Measurements from ENCODE around the gene LHFPL3.
"Not testable (repeated sequence)": the region's sequence is repeated elsewhere in the genome, so short reads cannot be mapped to it uniquely, and the experiment has no call there.

LHFPL3 gene

GRCh38 chr7:104906556-104906955 lies 578.2 kb downstream of the LHFPL3 start:
- DNase-seq, result no peak

- DNase-seq, result no peak
Observed at GRCh38 chr7:104908636-104909035, 580.2 kb downstream of the LHFPL3 start.

GRCh38 chr7:104909096-104909495 lies 580.7 kb downstream of the LHFPL3 start:
- no peak for DNase-seq

- no peak for DNase-seq
Observed at GRCh38 chr7:104914421-104914820, 586.0 kb downstream of the LHFPL3 start.

GRCh38 chr7:104921596-104921995 lies 593.2 kb downstream of the LHFPL3 start:
- no peak for DNase-seq

GRCh38 chr7:104922182-104923009 lies 594.0 kb downstream of the LHFPL3 start:
- DNase-seq, result no peak

GRCh38 chr7:104923010-104923421 lies 594.6 kb downstream of the LHFPL3 start:
- DNase-seq, result peak; percentile 81

- not testable (repeated sequence) for DNase-seq
Observed at GRCh38 chr7:104926189-104926588, 597.8 kb downstream of the LHFPL3 start.

- DNase-seq, result no peak
Observed at GRCh38 chr7:104926601-104927041, 598.2 kb downstream of the LHFPL3 start.

- no peak for DNase-seq
Observed at GRCh38 chr7:104927055-104927454, 598.7 kb downstream of the LHFPL3 start.

GRCh38 chr7:104928721-104929400 lies 600.5 kb downstream of the LHFPL3 start:
- no peak for DNase-seq

- no peak for DNase-seq
Observed at GRCh38 chr7:104929921-104930320, 601.5 kb downstream of the LHFPL3 start.

- DNase-seq, result no peak
Observed at GRCh38 chr7:104931181-104931781, 602.9 kb downstream of the LHFPL3 start.

GRCh38 chr7:104933022-104933421 lies 604.6 kb downstream of the LHFPL3 start:
- no peak for DNase-seq

GRCh38 chr7:104933521-104933988 lies 605.2 kb downstream of the LHFPL3 start:
- no peak for DNase-seq

GRCh38 chr7:104934665-104935064 lies 606.3 kb downstream of the LHFPL3 start:
- no peak for DNase-seq

- no peak for DNase-seq
Observed at GRCh38 chr7:104935276-104935675, 606.9 kb downstream of the LHFPL3 start.

- DNase-seq, result no peak
Observed at GRCh38 chr7:104936546-104936945, 608.1 kb downstream of the LHFPL3 start.

GRCh38 chr7:104937489-104937888 lies 609.1 kb downstream of the LHFPL3 start:
- DNase-seq, result not testable (repeated sequence)

GRCh38 chr7:104938741-104939390 lies 610.5 kb downstream of the LHFPL3 start:
- DNase-seq, result no peak

- DNase-seq, result no peak
Observed at GRCh38 chr7:104940023-104940710, 611.8 kb downstream of the LHFPL3 start.
